ENCODE measurements around the gene GM2A. TPM values are rescaled to one million over a fixed set of nuclear protein-coding genes. Genes with fewer than 3 reads are reported as not detected.

Gene GM2A
- total and polyA plus RNA-seq, 2 of the 8 experiments (the other 6 are each of a cell fraction or from before 2014, with no cell fraction given) = 18.5 to 32.2 TPM

DNA sequence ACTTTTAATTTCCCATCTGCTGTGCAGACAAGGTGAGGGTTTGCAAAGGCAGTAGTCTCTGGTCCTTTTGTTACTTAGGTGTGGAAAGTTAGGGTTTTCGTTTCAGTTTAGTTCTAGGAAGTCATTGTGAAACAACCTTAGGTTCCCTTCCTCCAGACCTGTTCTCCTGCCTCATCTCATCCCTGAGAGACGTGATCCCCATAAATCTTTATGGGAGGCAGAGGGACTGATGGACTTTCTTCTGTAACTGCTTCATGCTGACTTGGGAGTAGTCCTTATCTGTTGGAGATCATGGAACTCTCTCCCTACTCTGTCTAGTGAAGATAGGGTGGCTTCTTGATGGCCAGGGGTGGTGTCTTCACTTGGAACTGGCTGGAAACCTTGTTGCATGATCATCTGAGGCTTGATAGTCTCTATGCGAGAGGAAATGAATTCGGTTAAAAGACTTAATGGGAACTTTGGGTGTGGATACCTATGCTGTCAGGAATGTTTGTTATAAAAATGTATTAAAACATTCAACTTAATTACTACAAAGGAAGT is 7.2 kb upstream of the GM2A start:
- Histone ChIP-seq H3K23ac (ENCODE audit: insufficient read length) (no peak overlapping the region), H2AFZ (ENCODE audit: low read length) (no peak overlapping the region), H2AK5ac (ENCODE audit: low read depth, low read length) (no peak overlapping the region), H3K9me3 (ENCODE audit: insufficient read depth in 2 of 2, low read depth in 1 of 2, low read length in 1 of 2) (no peaks in the 10 kb centered on the region), H2BK120ac (replicated peaks; ENCODE audit: low read depth, low read length) (no peak overlapping the region), H2BK20ac (ENCODE audit: low read length) (no peak overlapping the region), H3K9ac (replicated peaks in 1 of 4; ENCODE audit: extremely low read depth in 1 of 4, low read depth in 3 of 4, low read length in 3 of 4) (no peak overlapping the region), H3K4ac (replicated peaks; ENCODE audit: insufficient read length, low read depth, low read length) (no peak overlapping the region), H3K4me2 (ENCODE audit: insufficient read depth in 1 of 2, low read depth in 2 of 2, low read length in 2 of 2) (no peak overlapping the region), H4K8ac (ENCODE audit: extremely low read depth, insufficient read depth, low read length) (no peak overlapping the region), H3K14ac (ENCODE audit: insufficient read length) (no peak overlapping the region), H2BK5ac (ENCODE audit: low read depth, low read length) (no peak overlapping the region), H2BK12ac (ENCODE audit: low read depth, low read length) (no peak overlapping the region), H3K79me1 (ENCODE audit: low read depth, low read length) (no peaks in the 10 kb centered on the region), H3K4me3 (ENCODE audit: extremely low read depth in 1 of 4, insufficient read depth in 2 of 4, low read depth in 3 of 4, low read length in 4 of 4) (no peak overlapping the region), H3K27ac (ENCODE audit: low read depth, low read length) (no peak overlapping the region), H4K91ac (replicated peaks; ENCODE audit: insufficient read length, low read length) (no peak overlapping the region), H3K36me3 (ENCODE audit: control insufficient read depth in 2 of 4, insufficient read depth in 4 of 4, low read length in 3 of 4) (no peaks in the 10 kb centered on the region; a peak in 1 of 8 replicates), H4K5ac (ENCODE audit: insufficient read length, low read depth, low read length) (no peak overlapping the region), H3K18ac (ENCODE audit: extremely low read depth, low read length) (no peak overlapping the region), H3K79me2 (ENCODE audit: control insufficient read depth in 1 of 2, insufficient read depth in 2 of 2, low read length in 2 of 2) (no peaks in the 10 kb centered on the region), H4K20me1 (replicated peaks in 1 of 2; ENCODE audit: control insufficient read depth in 1 of 2, insufficient read depth in 2 of 2, low read length in 2 of 2) (no peaks in the 10 kb centered on the region), H2BK15ac (ENCODE audit: low read length) (no peak overlapping the region), H3K4me1 (replicated peaks in 1 of 4; ENCODE audit: control insufficient read depth in 3 of 4, insufficient read depth in 4 of 4, low read length in 3 of 4) (peaks cover 4 to 10% (median 7%) of the 10 kb centered on the region in 4 experiments), H3K56ac (replicated peaks; ENCODE audit: insufficient read length, low read depth, low read length) (no peak overlapping the region), H3K27me3 (replicated peaks in 1 of 4; ENCODE audit: control insufficient read depth in 3 of 4, extremely low read depth in 1 of 4, insufficient read depth in 3 of 4, low read length in 3 of 4) (no peaks in the 10 kb centered on the region), H3K23me2 (ENCODE audit: low read depth, low read length) (no peaks in the 10 kb centered on the region)
- FAIRE-seq (no peak), DNase-seq (ENCODE audit: low read depth in 1 of 2, low spot score in 2 of 2) (no peak)
- ChIA-PET POLR2A (ENCODE audit: partially characterized antibody) (no interaction called here), CTCF (ENCODE audit: partially characterized antibody) (no interaction called here)
- 88% methylated on average over 4 of the region's 4 CpGs; no CpG with 5 or more reads in 1 of the 2 experiments for WGBS, 2 experiments (ENCODE audit: extremely low coverage in 1 of 2, insufficient coverage in 1 of 2, insufficient read length in 1 of 2, insufficient replicate concordance in 2 of 2, low coverage in 1 of 2, low lambda C conversion rate in 2 of 2, missing lambda C conversion rate in 1 of 2)
- TF ChIP-seq JUND (IDR thresholded peaks at IDR 0.05; ENCODE audit: low read length) = no peak
